Loucy (cell line): ENCODE data around the gene MCF2L.

Source experiments
- EZH2phosphoT487 ChIP-seq: fragments of 200-600 bp; IDR thresholded peaks from 2 replicates; pipeline ENCODE4 v1.6.1; 2018; ENCODE audit warnings: antibody characterized with exemption, mild to moderate bottlenecking, moderate library complexity, borderline replicate concordance
- TF ChIP-seq, protein P1 (sequence below): fragments of 200-600 bp; sonication (generic); conservative IDR thresholded peaks from 2 replicates; pipeline ENCODE4 v1.5.1; 2014; ENCODE audit warnings: mild to moderate bottlenecking, antibody characterized with exemption, low read length

GRCh38 chr13:113024466-113024865 is 55.5 kb downstream of the MCF2L start:
- TF ChIP-seq, protein P1, sequence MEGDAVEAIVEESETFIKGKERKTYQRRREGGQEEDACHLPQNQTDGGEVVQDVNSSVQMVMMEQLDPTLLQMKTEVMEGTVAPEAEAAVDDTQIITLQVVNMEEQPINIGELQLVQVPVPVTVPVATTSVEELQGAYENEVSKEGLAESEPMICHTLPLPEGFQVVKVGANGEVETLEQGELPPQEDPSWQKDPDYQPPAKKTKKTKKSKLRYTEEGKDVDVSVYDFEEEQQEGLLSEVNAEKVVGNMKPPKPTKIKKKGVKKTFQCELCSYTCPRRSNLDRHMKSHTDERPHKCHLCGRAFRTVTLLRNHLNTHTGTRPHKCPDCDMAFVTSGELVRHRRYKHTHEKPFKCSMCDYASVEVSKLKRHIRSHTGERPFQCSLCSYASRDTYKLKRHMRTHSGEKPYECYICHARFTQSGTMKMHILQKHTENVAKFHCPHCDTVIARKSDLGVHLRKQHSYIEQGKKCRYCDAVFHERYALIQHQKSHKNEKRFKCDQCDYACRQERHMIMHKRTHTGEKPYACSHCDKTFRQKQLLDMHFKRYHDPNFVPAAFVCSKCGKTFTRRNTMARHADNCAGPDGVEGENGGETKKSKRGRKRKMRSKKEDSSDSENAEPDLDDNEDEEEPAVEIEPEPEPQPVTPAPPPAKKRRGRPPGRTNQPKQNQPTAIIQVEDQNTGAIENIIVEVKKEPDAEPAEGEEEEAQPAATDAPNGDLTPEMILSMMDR, result no peak
- TF ChIP-seq EZH2phosphoT487, result no peak
